Neuronal stem cell (in vitro differentiated cells): ENCODE results near the gene PRR30.
A peak's percentile ranks its signal among the peaks of the same experiment; 100 is the strongest.
"Not testable (repeated sequence)": the region's sequence is repeated elsewhere in the genome, so short reads cannot be mapped to it uniquely, and the experiment has no call there.

Experiments used
- DNase-seq: peaks from one replicate; pipeline ENCODE4 v3.0.0-alpha.2; 2013; ENCODE audit warnings: low spot score
- H2AFZ ChIP-seq: one replicate; pipeline ENCODE4 v1.6.1; 2013; ENCODE audit warnings: mild to moderate bottlenecking, low read length, inconsistent platforms
- H2AK5ac ChIP-seq: 2 replicates; pipeline ENCODE4 v1.6.1; 2013; ENCODE audit warnings: low read depth, mild to moderate bottlenecking, inconsistent platforms, low read length, moderate library complexity, mixed read lengths
- H2BK120ac ChIP-seq: 2 replicates; pipeline ENCODE4 v1.6.1; 2013; ENCODE audit warnings: low read depth, mild to moderate bottlenecking, inconsistent platforms, low read length, moderate library complexity, mixed read lengths
- H2BK12ac ChIP-seq: one replicate; pipeline ENCODE4 v1.6.1; 2013; ENCODE audit warnings: low read length, inconsistent platforms
- H2BK15ac ChIP-seq: 2 replicates; pipeline ENCODE4 v1.6.1; 2013; ENCODE audit warnings: mild to moderate bottlenecking, low read length, inconsistent platforms, mixed read lengths
- H2BK5ac ChIP-seq: one replicate; pipeline ENCODE4 v1.6.1; 2013; ENCODE audit warnings: inconsistent platforms, mild to moderate bottlenecking, low read length, moderate library complexity
- H3K14ac ChIP-seq: one replicate; pipeline ENCODE4 v1.6.1; 2013; ENCODE audit warnings: low read length, inconsistent platforms
- H3K18ac ChIP-seq: 2 replicates; pipeline ENCODE4 v1.6.1; 2013; ENCODE audit warnings: low read length, inconsistent platforms
- H3K23ac ChIP-seq: 2 replicates; pipeline ENCODE4 v1.6.1; 2013; ENCODE audit warnings: low read depth, mild to moderate bottlenecking, mixed read lengths, low read length, inconsistent platforms; ENCODE audit not compliant: poor library complexity
- H3K27ac ChIP-seq: replicated peaks from 3 replicates; pipeline ENCODE4 v1.5.1; 2013; ENCODE audit warnings: low read length, inconsistent platforms
- H3K27me3 ChIP-seq, 3 experiments: 2 replicates each; pipeline ENCODE4 v1.6.1; 2013; ENCODE audit warnings: low read length in 3 of 3, mild to moderate bottlenecking in 2 of 3, inconsistent platforms in 1 of 3, low read depth in 1 of 3, mixed read lengths in 1 of 3, moderate library complexity in 1 of 3; ENCODE audit not compliant: control insufficient read depth in 3 of 3, insufficient read depth in 3 of 3
- H3K36me3 ChIP-seq, 2 donors: replicated peaks in 1 of 2; 2 replicates each; pipeline ENCODE4 v1.6.1; 2013; ENCODE audit warnings: low read length in 2 of 2; ENCODE audit not compliant: control insufficient read depth in 2 of 2, insufficient read depth in 2 of 2
- H3K4ac ChIP-seq: 2 replicates; pipeline ENCODE4 v1.6.1; 2013; ENCODE audit warnings: inconsistent platforms, mild to moderate bottlenecking, low read length, moderate library complexity
- H3K4me1 ChIP-seq, 2 donors: 1 replicate in 1 of 2; 2 replicates in 1 of 2; pipeline ENCODE4 v1.6.1; 2013; ENCODE audit warnings: low read length in 2 of 2, low read depth in 1 of 2; ENCODE audit not compliant: control insufficient read depth in 2 of 2, insufficient read depth in 1 of 2
- H3K4me2 ChIP-seq: one replicate; pipeline ENCODE4 v1.6.1; 2013; ENCODE audit warnings: mild to moderate bottlenecking, low read length, inconsistent platforms; ENCODE audit not compliant: insufficient read depth, poor library complexity, severe bottlenecking
- H3K4me3 ChIP-seq, 2 donors: 2 replicates each; pipeline ENCODE4 v1.5.1; 2013; ENCODE audit warnings: low read length in 2 of 2, mild to moderate bottlenecking in 2 of 2, inconsistent platforms in 1 of 2, moderate library complexity in 1 of 2
- H3K79me1 ChIP-seq: one replicate; pipeline ENCODE4 v1.6.1; 2013; ENCODE audit warnings: low read depth, mild to moderate bottlenecking, inconsistent platforms, low read length, moderate library complexity
- H3K9ac ChIP-seq: one replicate; pipeline ENCODE4 v1.6.1; 2013; ENCODE audit warnings: mild to moderate bottlenecking, low read depth, low read length, inconsistent platforms; ENCODE audit not compliant: poor library complexity
- H3K9me3 ChIP-seq, 2 donors: replicated peaks in 1 of 2; 2 replicates each; pipeline versions ENCODE3 to v1.6.1; 2013; ENCODE audit warnings: low read length in 2 of 2, mild to moderate bottlenecking in 2 of 2, inconsistent platforms in 1 of 2, low read depth in 1 of 2, mixed read lengths in 1 of 2, moderate library complexity in 1 of 2; ENCODE audit not compliant: control insufficient read depth in 2 of 2, insufficient read depth in 1 of 2
- H4K8ac ChIP-seq: one replicate; pipeline ENCODE4 v1.6.1; 2013; ENCODE audit warnings: low read depth, mild to moderate bottlenecking, inconsistent platforms, low read length, moderate library complexity
- H4K91ac ChIP-seq: one replicate; pipeline ENCODE4 v1.6.1; 2013; ENCODE audit warnings: low read length, low read depth, mild to moderate bottlenecking, inconsistent platforms; ENCODE audit not compliant: poor library complexity
- WGBS, 2 donors: extraction: QIAGEN DNeasy Blood & Tissue Kit; methylation state at CpG; one replicate each; pipeline ENCODE4 v1.1.7; 2013; ENCODE audit warnings: missing lambda C conversion rate in 2 of 2, mixed read lengths in 1 of 2; ENCODE audit not compliant: insufficient read length in 2 of 2, insufficient replicate concordance in 1 of 2; ENCODE audit errors: extremely low coverage in 2 of 2; 5-methylcytosine and 5-hydroxymethylcytosine counted together

Gene PRR30

GRCh38 chr2:27117995-27118524 is 21.1 kb downstream of the PRR30 start:
- H3K9me3 ChIP-seq = peaks cover 0 to 4% of the 10 kb centered on the region in 2 donors
- peak overlapping the region; percentile 91 for H2AK5ac ChIP-seq
- no peak overlapping the region for H4K91ac ChIP-seq
- H3K9ac ChIP-seq = no peak overlapping the region
- H3K4me2 ChIP-seq = peak overlapping the region; percentile 95
- peak overlapping the region in 1 of 2 donors; percentile 76 for H3K4me3 ChIP-seq
- H2BK120ac ChIP-seq = no peak overlapping the region
- H2BK15ac ChIP-seq = peak overlapping the region; percentile 43
- H2BK12ac ChIP-seq = peak overlapping the region; percentile 26
- DNase-seq = no peak
- H3K4ac ChIP-seq = no peak overlapping the region
- no CpG with 5 or more reads among the region's 14 CpGs for WGBS, 2 donors
- H3K4me1 ChIP-seq = peaks cover 5 to 6% of the 10 kb centered on the region in 2 donors
- H3K18ac ChIP-seq = no peak overlapping the region
- H3K27ac ChIP-seq = no peak overlapping the region
- no peaks in the 10 kb centered on the region for H3K36me3 ChIP-seq
- peaks cover 6 to 85% (median 30%) of the 10 kb centered on the region in 3 experiments for H3K27me3 ChIP-seq
- H2BK5ac ChIP-seq = no peak overlapping the region
- no peak overlapping the region for H4K8ac ChIP-seq
- peak overlapping the region; percentile 90 for H2AFZ ChIP-seq
- no peaks in the 10 kb centered on the region for H3K79me1 ChIP-seq
- no peak overlapping the region for H3K14ac ChIP-seq
- H3K23ac ChIP-seq = peak overlapping the region; percentile 12

- Histone ChIP-seq H3K36me3 (no peaks in the 10 kb centered on the region), H3K4me3 (no peak overlapping the region), H2BK5ac (no peak overlapping the region), H2BK15ac (no peak overlapping the region), H3K27me3 (peaks cover 6 to 66% (median 26%) of the 10 kb centered on the region in 3 experiments), H3K9me3 (peaks cover 0 to 4% of the 10 kb centered on the region in 2 donors), H3K4me2 (no peak overlapping the region), H3K79me1 (no peaks in the 10 kb centered on the region), H2BK12ac (no peak overlapping the region), H3K23ac (no peak overlapping the region), H2AFZ (no peak overlapping the region), H4K91ac (no peak overlapping the region), H3K4me1 (peaks cover 5 to 6% of the 10 kb centered on the region in 2 donors), H2BK120ac (no peak overlapping the region), H4K8ac (no peak overlapping the region), H3K18ac (no peak overlapping the region), H3K27ac (no peak overlapping the region), H3K4ac (no peak overlapping the region), H3K9ac (no peak overlapping the region), H2AK5ac (no peak overlapping the region), H3K14ac (no peak overlapping the region)
- no peak for DNase-seq
- WGBS, 2 donors = no CpG with 5 or more reads among the region's 2 CpGs
These were observed 23.7 kb downstream of the PRR30 start for GRCh38 chr2:27115519-27115918.

- H4K91ac ChIP-seq, H2AK5ac ChIP-seq, H3K79me1 ChIP-seq, H3K4ac ChIP-seq, DNase-seq, H3K4me2 ChIP-seq, H2BK120ac ChIP-seq, H3K36me3 ChIP-seq, H3K9me3 ChIP-seq, H3K4me3 ChIP-seq, H3K9ac ChIP-seq, H2BK15ac ChIP-seq, H3K23ac ChIP-seq, H2BK12ac ChIP-seq, H3K27ac ChIP-seq, H4K8ac ChIP-seq, H3K4me1 ChIP-seq, H2AFZ ChIP-seq, H3K14ac ChIP-seq, H2BK5ac ChIP-seq, H3K18ac ChIP-seq: not testable (repeated sequence)
- H3K27me3 ChIP-seq = peaks cover 0 to 31% (median 0%) of the 10 kb centered on the region in 3 experiments
- WGBS, 2 donors = no CpG with 5 or more reads among the region's 49 CpGs
These were observed 27.7 kb downstream of the PRR30 start for GRCh38 chr2:27111392-27112078.

GRCh38 chr2:27110603-27111352 is 28.4 kb downstream of the PRR30 start:
- H2BK120ac ChIP-seq, H3K9me3 ChIP-seq, H2BK12ac ChIP-seq, H3K4me2 ChIP-seq, H3K4me3 ChIP-seq, H3K18ac ChIP-seq, H4K8ac ChIP-seq, H2AK5ac ChIP-seq, H3K36me3 ChIP-seq, H3K4me1 ChIP-seq, H2BK5ac ChIP-seq, H3K4ac ChIP-seq, H3K79me1 ChIP-seq, H3K9ac ChIP-seq, H3K14ac ChIP-seq, H3K27ac ChIP-seq, H3K23ac ChIP-seq, H2BK15ac ChIP-seq, H4K91ac ChIP-seq, DNase-seq: not testable (repeated sequence)
- Histone ChIP-seq H3K27me3 (peaks cover 0 to 32% (median 0%) of the 10 kb centered on the region in 3 experiments), H2AFZ (peak overlapping the region; percentile 73)
- WGBS, 2 donors = no CpG with 5 or more reads among the region's 24 CpGs
